ENCODE results near the gene GRM8.

GRM8 gene

GRCh38 chr7:126486806-126487205 lies 765.9 kb downstream of the GRM8 start:
- in situ Hi-C loops (cut with MboI; ENCODE audit: low sequenced_read_pairs, unreplicated experiment), result no loop called here
- DNase-seq (ENCODE audit: low spot score), result no peak
- TF ChIP-seq CTCF (IDR thresholded peaks at IDR 0.05; ENCODE audit: borderline replicate concordance, control extremely low read depth, extremely low read depth, insufficient read depth, missing control alignments), result no peak

GRCh38 chr7:126485791-126486190 lies 767.0 kb downstream of the GRM8 start:
- DNase-seq (ENCODE audit: low spot score), result no peak
- TF ChIP-seq CTCF (IDR thresholded peaks at IDR 0.05; ENCODE audit: borderline replicate concordance, control extremely low read depth, extremely low read depth, insufficient read depth, missing control alignments), result no peak
- in situ Hi-C loops (cut with MboI; ENCODE audit: low sequenced_read_pairs, unreplicated experiment), result no loop called here

- TF ChIP-seq CTCF (IDR thresholded peaks at IDR 0.05; ENCODE audit: borderline replicate concordance, control extremely low read depth, extremely low read depth, insufficient read depth, missing control alignments), result no peak
- DNase-seq (ENCODE audit: low spot score), result no peak
- in situ Hi-C loops (cut with MboI; ENCODE audit: low sequenced_read_pairs, unreplicated experiment), result no loop called here
Observed at GRCh38 chr7:126483972-126484371, 768.8 kb downstream of the GRM8 start.

- no peak for DNase-seq (ENCODE audit: low spot score)
- in situ Hi-C loops (cut with MboI; ENCODE audit: low sequenced_read_pairs, unreplicated experiment), result no loop called here
- no peak for TF ChIP-seq CTCF (IDR thresholded peaks at IDR 0.05; ENCODE audit: borderline replicate concordance, control extremely low read depth, extremely low read depth, insufficient read depth, missing control alignments)
Observed at GRCh38 chr7:126472825-126473224, 779.9 kb downstream of the GRM8 start.

GRCh38 chr7:126462405-126462804 lies 790.3 kb downstream of the GRM8 start:
- in situ Hi-C loops (cut with MboI; ENCODE audit: low sequenced_read_pairs, unreplicated experiment), result no loop called here
- no peak for TF ChIP-seq CTCF (IDR thresholded peaks at IDR 0.05; ENCODE audit: borderline replicate concordance, control extremely low read depth, extremely low read depth, insufficient read depth, missing control alignments)
- DNase-seq (ENCODE audit: low spot score), result no peak

- no peak for TF ChIP-seq CTCF (IDR thresholded peaks at IDR 0.05; ENCODE audit: borderline replicate concordance, control extremely low read depth, extremely low read depth, insufficient read depth, missing control alignments)
- in situ Hi-C loops (cut with MboI; ENCODE audit: low sequenced_read_pairs, unreplicated experiment), result no loop called here
Observed at GRCh38 chr7:126460664-126461063, 792.1 kb downstream of the GRM8 start.

GRCh38 chr7:126453104-126453503 lies 799.6 kb downstream of the GRM8 start:
- in situ Hi-C loops (cut with MboI; ENCODE audit: low sequenced_read_pairs, unreplicated experiment), result no loop called here
- no peak for TF ChIP-seq CTCF (IDR thresholded peaks at IDR 0.05; ENCODE audit: borderline replicate concordance, control extremely low read depth, extremely low read depth, insufficient read depth, missing control alignments)
- DNase-seq (ENCODE audit: low spot score), result no peak

More at GRCh38 chr7:126460664-126461063, 792.1 kb downstream of the GRM8 start:
- no peak for DNase-seq (ENCODE audit: low spot score)

All from GM13976 (cell line).